Measurements from ENCODE around the gene DTX2.
"Not testable (repeated sequence)": the region's sequence is repeated elsewhere in the genome, so short reads cannot be mapped to it uniquely, and the experiment has no call there.

- TF ChIP-seq, protein P1, sequence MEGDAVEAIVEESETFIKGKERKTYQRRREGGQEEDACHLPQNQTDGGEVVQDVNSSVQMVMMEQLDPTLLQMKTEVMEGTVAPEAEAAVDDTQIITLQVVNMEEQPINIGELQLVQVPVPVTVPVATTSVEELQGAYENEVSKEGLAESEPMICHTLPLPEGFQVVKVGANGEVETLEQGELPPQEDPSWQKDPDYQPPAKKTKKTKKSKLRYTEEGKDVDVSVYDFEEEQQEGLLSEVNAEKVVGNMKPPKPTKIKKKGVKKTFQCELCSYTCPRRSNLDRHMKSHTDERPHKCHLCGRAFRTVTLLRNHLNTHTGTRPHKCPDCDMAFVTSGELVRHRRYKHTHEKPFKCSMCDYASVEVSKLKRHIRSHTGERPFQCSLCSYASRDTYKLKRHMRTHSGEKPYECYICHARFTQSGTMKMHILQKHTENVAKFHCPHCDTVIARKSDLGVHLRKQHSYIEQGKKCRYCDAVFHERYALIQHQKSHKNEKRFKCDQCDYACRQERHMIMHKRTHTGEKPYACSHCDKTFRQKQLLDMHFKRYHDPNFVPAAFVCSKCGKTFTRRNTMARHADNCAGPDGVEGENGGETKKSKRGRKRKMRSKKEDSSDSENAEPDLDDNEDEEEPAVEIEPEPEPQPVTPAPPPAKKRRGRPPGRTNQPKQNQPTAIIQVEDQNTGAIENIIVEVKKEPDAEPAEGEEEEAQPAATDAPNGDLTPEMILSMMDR (IDR thresholded peaks at IDR 0.05) = not testable (repeated sequence)
- TF ChIP-seq EZH2phosphoT487 (IDR thresholded peaks at IDR 0.05) = not testable (repeated sequence)
These were observed 742 bp upstream of the DTX2 start for GRCh38 chr7:76460767-76461166.

Measured in neural progenitor cell (in vitro differentiated cells).